GM10248 (cell line): ENCODE measurements around the gene PC.
A peak's percentile ranks its signal among the peaks of the same experiment; 100 is the strongest.

Experiments
- CTCF ChIA-PET: fragments of 300-600 bp; sonication (Branson Sonifier 250); formaldehyde crosslinking; extraction: SDS; loops from one replicate; lab custom pipeline; 2021; ENCODE audit warnings: antibody characterized with exemption; lab: Yijun Ruan, JAX
- POLR2A ChIA-PET: fragments of 350-650 bp; sonication (Branson Sonifier 250); formaldehyde crosslinking; extraction: SDS; loops from one replicate; lab custom pipeline; 2020; ENCODE audit warnings: antibody characterized with exemption; lab: Yijun Ruan, JAX
- DNase-seq: peaks from one replicate; pipeline ENCODE4 v3.0.0; 2012; ENCODE audit errors: extremely low spot score
- CTCF ChIP-seq: IDR thresholded peaks from 2 replicates; pipeline ENCODE4 v1.5.1; 2012; ENCODE audit warnings: mild to moderate bottlenecking, low read depth; ENCODE audit errors: extremely low read depth, missing control alignments, control extremely low read depth

The PC gene

GRCh38 chr11:66885950-66886440 is 72.2 kb downstream of the PC start:
- POLR2A ChIA-PET = no interaction called here
- DNase-seq = no peak
- CTCF ChIA-PET = interaction anchor here (1.6 to 1.7 kb wide), 2 partner anchors 15 to 193 kb away, joined by 3 to 5 read pairs; no protein-coding TSS in a partner anchor
- no peak for TF ChIP-seq CTCF

- TF ChIP-seq CTCF = no peak
- CTCF ChIA-PET = interaction anchor here (4.3 to 4.9 kb wide), 2 partner anchors 14 to 189 kb away, joined by 20 to 28 read pairs; no protein-coding TSS in a partner anchor
- POLR2A ChIA-PET = no interaction called here
- DNase-seq = no peak
Measured at GRCh38 chr11:66885469-66885868, 72.7 kb downstream of the PC start.

- no peak for DNase-seq
- CTCF ChIA-PET = interaction anchor here (1.4 to 4.9 kb wide), 5 partner anchors 7 to 188 kb away, joined by 3 to 28 read pairs (median 13); no protein-coding TSS in a partner anchor
- POLR2A ChIA-PET = interaction anchor here (0.6 kb wide), 1 partner anchor 24 kb away, joined by 3 read pairs; no protein-coding TSS in a partner anchor
- no peak for TF ChIP-seq CTCF
Measured at GRCh38 chr11:66884443-66884842, 73.7 kb downstream of the PC start.

GRCh38 chr11:66883016-66883965 is 74.9 kb downstream of the PC start:
- POLR2A ChIA-PET = interaction anchor here (0.6 kb wide), 1 partner anchor 25 kb away, joined by 3 read pairs; no protein-coding TSS in a partner anchor
- peak; percentile 80 for TF ChIP-seq CTCF
- peak; percentile 71 for DNase-seq
- CTCF ChIA-PET = interaction anchor here (0.9 to 4.9 kb wide), 14 partner anchors 8 to 305 kb away, joined by 3 to 28 read pairs (median 4); partner anchors contain the start of gene RCE1

- ChIA-PET CTCF (interaction anchor here (1.0 to 4.9 kb wide), 11 partner anchors 9 to 186 kb away, joined by 3 to 28 read pairs (median 7); partner anchors contain the start of gene RCE1), POLR2A (no interaction called here)
- DNase-seq = no peak
- TF ChIP-seq CTCF = no peak
Measured at GRCh38 chr11:66882561-66883015, 75.6 kb downstream of the PC start.

- ChIA-PET CTCF (interaction anchor here (1.0 to 4.9 kb wide), 10 partner anchors 10 to 186 kb away, joined by 3 to 28 read pairs (median 8); no protein-coding TSS in a partner anchor), POLR2A (no interaction called here)
- DNase-seq = no peak
- TF ChIP-seq CTCF = no peak
Measured at GRCh38 chr11:66881927-66882452, 76.2 kb downstream of the PC start.
